Fibroblast of skin of right quadriceps (primary cell): Measurements from ENCODE around the gene TUBA8.
A peak's percentile ranks its signal among the peaks of the same experiment; 100 is the strongest.
"Not testable (repeated sequence)": the region's sequence is repeated elsewhere in the genome, so short reads cannot be mapped to it uniquely, and the experiment has no call there.

Experiments
- DNase-seq: peaks from one replicate; pipeline ENCODE4 v3.0.0-alpha.2; 2013

The TUBA8 gene

DNA sequence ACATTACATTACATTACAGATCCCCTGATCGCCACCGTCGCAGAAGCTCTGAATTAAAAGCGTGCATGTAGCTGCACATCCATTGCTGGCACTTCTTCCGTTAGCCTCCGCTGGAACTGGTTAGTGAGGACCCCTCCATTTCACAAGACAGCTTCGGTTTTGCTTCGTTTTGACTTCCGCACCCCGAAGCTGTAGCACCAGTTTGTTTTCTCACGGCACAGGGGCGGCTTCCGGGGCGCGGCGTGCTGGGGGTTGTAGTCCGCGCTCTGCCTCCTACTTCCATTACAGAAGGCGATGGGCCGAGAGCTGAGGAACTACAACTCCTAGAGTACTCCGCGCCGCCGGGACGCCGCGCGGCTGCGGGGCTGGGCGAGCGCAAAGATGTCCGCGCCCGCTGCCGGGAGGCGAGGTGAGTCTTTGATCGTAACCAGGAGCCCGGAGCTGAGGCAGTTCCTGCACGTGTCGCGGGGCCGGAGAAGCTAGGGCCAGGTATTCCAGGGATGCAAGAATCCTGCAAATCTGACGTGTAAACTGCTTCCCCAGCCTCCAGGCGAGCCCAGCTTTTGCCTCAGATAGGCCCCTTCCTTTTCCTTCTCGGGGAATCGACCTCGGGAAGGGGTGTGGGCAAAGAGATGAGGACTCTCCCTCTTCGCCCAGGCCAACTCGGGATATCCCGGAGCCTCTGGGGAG is 32.8 kb upstream of the TUBA8 start, which contains the start of gene PEX26:
Gene PEX26, plus strand, starts transcription at position 352 of the 690 bp plus-strand sequence. CDS start 387 bp downstream, outside the sequence.
- peak; percentile 93 for DNase-seq

GRCh38 chr22:18078329-18079041 is 32.1 kb upstream of the TUBA8 start:
- DNase-seq, result no peak

GRCh38 chr22:18079706-18080233 is 30.8 kb upstream of the TUBA8 start:
- DNase-seq, result no peak

DNA sequence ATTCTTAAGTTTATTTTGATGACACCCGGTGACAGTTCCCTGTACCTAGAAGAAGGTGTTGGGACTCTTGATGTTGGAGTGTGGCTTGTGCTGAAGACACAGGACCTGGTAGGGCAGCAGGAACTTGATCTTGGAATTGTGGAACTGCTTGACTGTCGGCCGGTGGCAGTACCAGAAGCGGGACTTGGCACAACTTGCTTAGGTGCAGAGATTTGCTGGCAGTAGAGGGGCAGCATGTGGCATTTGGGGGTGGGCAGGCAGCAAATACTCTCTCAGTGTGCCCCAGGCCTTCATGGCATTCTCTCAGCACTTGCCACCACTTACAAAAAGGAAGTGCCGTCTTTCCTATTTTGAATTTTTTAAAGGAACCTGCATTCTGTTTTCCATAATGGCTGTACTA is 29.2 kb upstream of the TUBA8 start:
- no peak for DNase-seq

- DNase-seq, result no peak
These were observed 28.1 kb upstream of the TUBA8 start for GRCh38 chr22:18082467-18082866.

DNA sequence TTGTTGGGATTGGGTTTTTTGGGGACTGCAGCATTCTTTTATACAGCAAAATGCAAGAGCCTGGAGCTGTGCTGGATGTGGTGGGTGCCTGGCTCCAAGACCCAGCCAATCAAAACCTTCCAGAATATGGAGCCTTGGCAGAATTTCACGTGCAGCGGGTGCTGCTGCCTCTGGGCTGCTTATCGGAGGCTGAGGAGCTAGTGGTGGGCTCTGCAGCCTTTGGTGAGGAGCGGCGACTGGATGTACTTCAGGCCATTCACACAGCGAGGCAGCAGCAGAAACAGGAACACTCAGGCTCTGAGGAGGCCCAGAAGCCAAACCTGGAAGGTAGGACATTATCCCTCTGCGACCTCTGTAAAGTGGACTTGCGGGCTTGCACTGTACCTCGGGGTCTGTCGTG is 27.2 kb upstream of the TUBA8 start:
- DNase-seq, result no peak

DNA sequence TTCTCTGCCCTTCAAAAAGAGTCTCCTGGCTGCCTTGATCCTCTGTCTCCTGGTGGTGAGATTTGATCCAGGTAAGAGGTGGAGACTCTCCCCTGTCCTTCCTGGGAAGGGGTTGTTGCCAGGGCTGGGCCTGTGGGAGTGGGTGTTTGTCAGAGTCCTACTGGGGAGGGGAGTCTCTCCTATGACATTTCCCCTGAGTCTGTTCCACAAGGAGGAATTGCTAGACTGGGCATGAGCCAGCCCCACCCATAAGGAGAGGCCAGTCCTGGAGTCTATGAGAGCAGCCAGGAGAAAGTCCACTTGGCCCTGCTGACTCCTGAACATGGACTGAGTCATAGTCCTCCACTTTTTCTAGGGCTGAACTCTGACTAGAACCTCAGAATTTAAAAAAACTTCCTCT is 25.4 kb upstream of the TUBA8 start:
- DNase-seq, result no peak

DNA sequence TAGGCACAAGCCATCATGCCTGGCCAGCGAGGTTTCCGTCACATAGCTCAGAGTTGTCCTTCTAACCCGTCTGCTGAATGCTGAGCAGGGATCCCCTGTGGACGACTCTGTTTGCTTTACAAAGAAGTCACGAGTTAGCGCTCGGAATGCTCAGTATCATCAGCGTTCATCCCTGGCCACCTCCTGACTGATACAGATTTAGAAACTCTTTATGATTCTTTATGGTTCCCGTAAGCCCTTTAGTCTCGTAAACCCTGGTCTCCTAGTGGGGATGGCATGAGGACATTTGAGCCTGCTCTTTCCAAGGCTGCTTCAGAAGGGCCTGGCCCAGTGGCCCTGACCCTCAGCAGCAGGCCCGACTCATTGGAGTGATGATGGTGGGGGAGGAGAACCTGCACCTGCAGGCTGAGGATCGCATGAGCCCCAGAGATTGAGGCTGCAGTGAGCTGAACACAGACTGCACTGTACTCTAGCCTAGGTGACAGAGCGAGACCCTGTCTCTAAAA is 23.2 kb upstream of the TUBA8 start:
- DNase-seq, result no peak

GRCh38 chr22:18088825-18089568 is 21.6 kb upstream of the TUBA8 start:
- no peak for DNase-seq

GRCh38 chr22:18090286-18090685 is 20.3 kb upstream of the TUBA8 start:
- DNase-seq, result no peak

DNA sequence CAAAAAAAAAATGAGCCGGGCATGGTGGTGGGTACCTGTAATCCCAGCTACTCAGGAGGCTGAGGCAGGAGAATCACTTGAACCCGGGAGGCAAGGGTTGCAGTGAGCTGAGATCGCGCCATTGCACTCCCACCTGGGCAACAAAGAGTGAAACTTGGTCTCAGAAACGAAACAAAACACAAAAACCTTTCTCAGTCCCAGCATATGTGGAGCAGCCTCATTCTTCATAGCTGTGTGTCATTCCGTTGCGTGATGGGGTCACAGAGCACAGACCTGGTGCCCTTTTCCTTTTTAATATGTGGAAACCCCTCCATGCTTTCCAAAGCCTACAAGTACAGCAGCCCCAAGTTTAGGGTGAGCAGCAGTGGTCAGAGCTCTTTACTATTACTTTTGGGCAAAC is 19.1 kb upstream of the TUBA8 start:
- no peak for DNase-seq

GRCh38 chr22:18091916-18092526 is 18.6 kb upstream of the TUBA8 start:
- no peak for DNase-seq

- DNase-seq, result no peak
These were observed 16.9 kb upstream of the TUBA8 start for GRCh38 chr22:18093661-18094060.

DNA sequence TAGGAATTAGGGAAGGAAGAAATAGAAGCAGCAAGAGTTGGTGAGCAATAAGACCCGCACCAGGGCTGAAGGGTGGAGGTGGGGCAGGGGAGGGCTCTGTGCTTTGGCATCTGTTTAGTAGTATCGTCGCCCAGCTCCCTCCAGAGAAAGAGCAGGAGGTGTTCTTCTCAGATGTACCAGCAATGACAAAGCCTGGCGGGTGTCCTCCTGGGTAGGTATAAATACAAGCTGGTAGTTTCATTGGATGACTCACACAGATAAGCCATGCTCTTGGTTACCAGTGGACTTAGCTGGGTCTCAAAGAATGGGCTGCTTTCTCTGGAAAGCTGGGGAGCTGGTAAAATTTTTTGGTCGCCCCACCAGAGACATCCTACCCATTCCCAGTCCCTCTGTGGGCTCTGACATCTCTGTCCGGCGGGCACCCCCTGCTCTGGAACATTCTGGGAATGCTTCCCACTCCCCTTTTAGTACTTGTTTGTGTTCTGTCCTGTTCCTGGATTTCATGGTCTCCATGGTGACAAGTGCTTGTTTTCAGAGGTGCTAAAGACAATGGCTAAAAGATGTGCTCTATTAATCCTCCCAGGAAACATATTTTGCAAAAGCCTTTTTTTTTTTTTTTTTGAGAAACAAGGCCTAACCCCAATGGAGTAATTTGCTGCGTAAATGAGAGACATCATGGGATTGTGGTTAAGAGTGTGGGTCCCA is 15.4 kb upstream of the TUBA8 start:
- DNase-seq, result no peak

DNA sequence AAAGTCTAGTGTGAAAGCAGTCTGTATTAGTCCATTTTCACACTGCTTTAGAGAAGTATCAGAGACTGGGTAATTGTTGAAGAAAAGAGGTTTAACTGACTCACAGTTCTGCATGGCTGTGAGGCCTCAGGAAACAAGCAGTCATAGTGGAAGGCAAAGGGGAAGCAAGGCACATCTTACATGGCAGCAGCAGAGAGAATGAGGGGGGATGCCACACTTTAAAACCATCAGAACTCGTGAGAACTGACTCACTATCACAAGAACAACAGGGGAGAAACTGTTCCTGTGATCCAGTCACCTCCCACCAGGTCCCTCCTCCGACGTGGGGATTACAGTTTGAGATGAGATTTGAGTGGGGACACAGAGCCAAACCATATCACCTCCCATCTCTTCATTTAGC is 13.8 kb upstream of the TUBA8 start:
- DNase-seq, result no peak

DNA sequence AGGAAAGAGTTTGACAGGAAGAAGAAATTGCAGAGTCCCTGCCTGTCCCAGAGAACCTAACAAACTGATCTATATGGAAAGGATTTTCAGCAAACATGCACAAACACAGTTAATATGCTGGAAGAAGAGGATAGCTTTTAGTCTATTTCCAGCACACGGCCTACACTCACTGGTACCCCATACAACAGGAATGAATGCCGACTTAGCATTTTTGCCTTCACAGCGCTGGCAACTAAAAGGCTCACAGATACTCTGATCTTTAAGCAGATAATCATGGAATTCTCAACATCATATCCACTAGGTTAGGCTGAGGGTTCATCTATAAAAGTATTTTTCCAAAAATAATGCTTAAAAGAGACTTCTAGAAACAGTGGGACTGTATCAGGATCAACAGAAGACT is 9.8 kb upstream of the TUBA8 start:
- DNase-seq, result no peak

DNA sequence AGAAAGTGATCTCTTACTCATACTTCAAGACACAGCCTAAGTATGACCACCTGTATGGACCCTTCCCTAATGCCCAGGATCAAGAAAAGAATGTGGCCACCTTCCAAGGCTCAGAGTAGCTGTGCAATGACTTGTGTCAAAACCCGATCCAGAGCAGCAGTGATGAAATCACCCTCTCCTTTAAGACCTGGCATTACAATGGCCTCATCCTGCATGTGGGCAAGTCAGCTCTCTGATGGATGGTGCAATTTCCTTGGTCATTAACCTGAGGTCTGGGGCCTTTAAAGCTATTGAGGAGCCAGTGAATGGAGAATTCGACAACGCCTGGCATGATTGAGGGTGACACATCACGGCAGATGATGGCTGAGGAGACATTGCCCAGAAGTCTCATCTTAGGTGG is 9.1 kb upstream of the TUBA8 start:
- no peak for DNase-seq

DNA sequence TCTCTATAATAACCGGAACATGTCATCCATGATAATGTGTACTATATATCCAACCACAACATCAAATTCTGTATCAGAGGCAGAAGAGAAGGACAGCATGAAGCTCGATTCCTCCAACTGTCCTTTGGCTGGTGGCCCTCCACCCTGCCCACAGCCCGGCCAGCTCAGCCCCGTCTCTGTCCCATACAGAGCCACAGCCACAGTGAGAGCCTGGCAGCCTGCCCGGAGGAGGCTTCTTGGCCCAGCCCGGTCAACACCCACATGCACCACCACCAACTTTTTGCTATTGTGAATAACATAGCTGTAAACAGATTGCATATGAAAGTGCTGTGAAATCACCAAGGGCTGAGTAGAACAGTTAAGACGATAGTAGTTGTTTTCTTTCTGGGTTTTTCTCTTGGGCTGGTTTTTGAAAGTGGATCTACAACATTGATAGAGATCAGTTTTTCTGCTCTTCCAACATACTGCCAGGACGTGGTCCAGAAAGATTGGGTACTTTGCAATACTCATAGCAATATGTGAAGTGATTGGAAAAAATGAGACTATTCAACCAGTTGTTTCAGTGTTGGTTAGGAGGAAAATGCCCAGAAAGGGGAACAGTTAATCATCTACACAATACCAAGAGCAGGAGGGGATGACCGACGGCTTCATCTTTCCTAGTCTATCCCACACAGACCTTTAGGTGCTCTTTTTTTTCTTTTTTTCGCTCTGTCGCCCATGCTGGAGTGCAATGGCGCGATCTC is 6.9 kb upstream of the TUBA8 start:
- no peak for DNase-seq

DNA sequence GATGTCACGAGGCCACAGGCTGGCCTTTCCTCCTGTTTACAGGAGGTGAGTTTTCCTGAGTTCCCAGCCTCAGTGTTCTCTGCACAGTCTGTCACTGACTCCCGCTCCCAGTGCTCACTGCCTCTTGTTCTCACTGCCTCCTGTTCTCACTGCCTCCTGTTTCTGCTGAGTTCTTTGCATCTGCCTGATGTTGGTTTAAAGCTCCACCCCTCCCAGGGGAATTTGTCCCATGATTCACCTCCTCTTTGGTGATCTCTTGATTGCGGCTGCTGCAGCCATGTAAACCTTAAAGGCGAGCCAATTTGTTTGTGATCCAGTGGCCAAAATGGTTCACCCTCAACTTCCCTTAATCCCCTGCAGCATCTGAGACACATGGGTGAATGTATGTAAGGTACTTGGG is 6.0 kb upstream of the TUBA8 start:
- peak; percentile 48 for DNase-seq

DNA sequence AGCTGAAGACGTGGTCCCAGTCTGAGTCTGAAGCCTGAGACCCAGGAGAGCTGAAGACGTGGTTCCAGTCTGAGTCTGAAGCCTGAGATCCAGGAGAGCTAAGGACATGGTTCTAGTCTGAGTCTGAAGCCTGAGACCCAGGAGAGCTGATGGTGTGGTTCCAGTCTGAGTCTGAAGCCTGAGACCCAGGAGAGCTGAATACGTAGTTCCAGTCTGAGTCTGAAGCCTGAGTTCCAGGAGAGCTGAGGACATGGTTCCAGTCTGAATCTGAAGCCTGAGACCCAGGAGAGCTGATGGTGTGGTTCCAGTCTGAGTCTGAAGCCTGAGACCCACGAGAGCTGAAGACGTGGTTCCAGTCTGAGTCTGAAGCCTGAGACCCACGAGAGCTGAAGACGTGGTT is 4.6 kb upstream of the TUBA8 start:
- DNase-seq, result not testable (repeated sequence)

- not testable (repeated sequence) for DNase-seq
These were observed 3.9 kb upstream of the TUBA8 start for GRCh38 chr22:18106550-18107341.
